HEK293 (cell line): ENCODE results near the gene PLA2G4B.

ENCODE experiments used
- CTCF ChIA-PET: fragments of 350-600 bp; formaldehyde crosslinking; extraction: SDS; loops from one replicate; lab custom pipeline; 2021; ENCODE audit warnings: antibody characterized with exemption; lab: Yijun Ruan, JAX
- POLR2A ChIA-PET: fragments of 300-600 bp; formaldehyde crosslinking; extraction: SDS; loops from one replicate; lab custom pipeline; 2020; ENCODE audit warnings: antibody characterized with exemption, inconsistent platforms; lab: Yijun Ruan, JAX
- H3K27ac ChIP-seq: fragments of 200-500 bp; sonication (Bioruptor generic); 2 replicates; pipeline ENCODE4 v1.5.1; 2014; ENCODE audit warnings: low read depth, low read length, control low read depth, inconsistent platforms; ENCODE audit errors: extremely low read depth
- H3K36me3 ChIP-seq, 2 experiments: fragments of 200-500 bp in 1 of 2; sonication (Bioruptor generic) in 1 of 2; 1 replicate in 1 of 2; 2 replicates in 1 of 2; pipeline ENCODE4 v1.5.1; 2014 to 2017; ENCODE audit warnings: inconsistent platforms in 2 of 2, low read length in 2 of 2; ENCODE audit not compliant: control insufficient read depth in 2 of 2, insufficient read depth in 1 of 2
- H3K4me1 ChIP-seq: fragments of 200-500 bp; sonication (Bioruptor generic); 2 replicates; pipeline ENCODE4 v1.5.1; 2014; ENCODE audit warnings: mild to moderate bottlenecking, low read length, inconsistent platforms; ENCODE audit not compliant: control insufficient read depth, insufficient read depth
- H3K4me3 ChIP-seq: 2 replicates; pipeline ENCODE4 v1.5.1; 2011; ENCODE audit warnings: low read depth, mild to moderate bottlenecking, control low read depth, low read length, moderate library complexity
- H3K9me3 ChIP-seq: fragments of 200-500 bp; sonication (Bioruptor generic); 2 replicates; pipeline ENCODE4 v1.5.1; 2014; ENCODE audit warnings: low read depth, low read length, inconsistent platforms; ENCODE audit not compliant: control insufficient read depth, insufficient read depth
- OVOL3 ChIP-seq: fragments of 450-650 bp; formaldehyde crosslinking; IDR thresholded peaks from 2 replicates; pipeline ENCODE4 v1.5.1; 2016; ENCODE audit warnings: missing biosample characterization, missing genetic modification characterization
- ZNF19 ChIP-seq: fragments of 450-650 bp; formaldehyde crosslinking; IDR thresholded peaks from 2 replicates; pipeline ENCODE4; 2016; ENCODE audit warnings: missing biosample characterization, missing genetic modification characterization, low read depth
- ZNF202 ChIP-seq: fragments of 450-650 bp; formaldehyde crosslinking; IDR thresholded peaks from 2 replicates; pipeline ENCODE4 v1.5.1; 2016; ENCODE audit warnings: missing biosample characterization, missing genetic modification characterization, borderline replicate concordance
- ZNF324 ChIP-seq: fragments of 450-650 bp; formaldehyde crosslinking; IDR thresholded peaks from 2 replicates; pipeline ENCODE4 v1.5.1; 2016; ENCODE audit warnings: missing biosample characterization, missing genetic modification characterization
- ZNF530 ChIP-seq: fragments of 450-650 bp; formaldehyde crosslinking; IDR thresholded peaks from 2 replicates; pipeline ENCODE4 v1.5.1; 2016; ENCODE audit warnings: low read depth, missing biosample characterization, missing genetic modification characterization
- ZNF561 ChIP-seq: fragments of 450-650 bp; IDR thresholded peaks from 2 replicates; pipeline ENCODE4 v1.5.1; 2018; ENCODE audit warnings: missing biosample characterization, missing genetic modification characterization, borderline replicate concordance
- ZNF596 ChIP-seq: fragments of 450-650 bp; IDR thresholded peaks from 2 replicates; pipeline ENCODE4 v1.5.0; 2018; ENCODE audit warnings: missing biosample characterization, mild to moderate bottlenecking, missing genetic modification characterization, moderate library complexity
- ZNF621 ChIP-seq: fragments of 450-650 bp; formaldehyde crosslinking; IDR thresholded peaks from 2 replicates; pipeline ENCODE4 v1.5.1; 2017; ENCODE audit warnings: missing biosample characterization, missing genetic modification characterization
- ZNF624 ChIP-seq: fragments of 450-650 bp; formaldehyde crosslinking; IDR thresholded peaks from 2 replicates; pipeline ENCODE4 v1.5.1; 2017; ENCODE audit warnings: missing biosample characterization, missing genetic modification characterization
- ZNF701 ChIP-seq: fragments of 450-650 bp; formaldehyde crosslinking; IDR thresholded peaks from 2 replicates; pipeline ENCODE4 v1.5.1; 2016; ENCODE audit warnings: missing biosample characterization, missing genetic modification characterization
- ZNF707 ChIP-seq: fragments of 450-650 bp; formaldehyde crosslinking; IDR thresholded peaks from 2 replicates; pipeline ENCODE4 v1.5.1; 2016; ENCODE audit warnings: missing biosample characterization, missing genetic modification characterization
- ZNF747 ChIP-seq: fragments of 450-650 bp; formaldehyde crosslinking; IDR thresholded peaks from 2 replicates; pipeline ENCODE4 v1.5.1; 2016; ENCODE audit warnings: missing biosample characterization, missing genetic modification characterization
- ZNF776 ChIP-seq: fragments of 450-650 bp; formaldehyde crosslinking; IDR thresholded peaks from 2 replicates; pipeline ENCODE4 v1.5.0; 2017; ENCODE audit warnings: missing biosample characterization, missing genetic modification characterization, borderline replicate concordance
- TF ChIP-seq, protein P1 (sequence below): fragments of 450-650 bp; formaldehyde crosslinking; IDR thresholded peaks from 2 replicates; pipeline ENCODE4 v1.5.1; 2016; ENCODE audit warnings: missing biosample characterization, missing genetic modification characterization
- TF ChIP-seq, protein P2 (sequence below): fragments of 450-650 bp; formaldehyde crosslinking; IDR thresholded peaks from 2 replicates; pipeline ENCODE4 v1.5.1; 2017; ENCODE audit warnings: missing biosample characterization, missing genetic modification characterization
- TF ChIP-seq, protein P3 (sequence below): fragments of 450-650 bp; formaldehyde crosslinking; IDR thresholded peaks from 2 replicates; pipeline ENCODE4 v1.5.1; 2016; ENCODE audit warnings: missing biosample characterization, missing genetic modification characterization
- TF ChIP-seq, protein P4 (sequence below): fragments of 450-650 bp; formaldehyde crosslinking; IDR thresholded peaks from 2 replicates; pipeline ENCODE4 v1.5.1; 2016; ENCODE audit warnings: missing biosample characterization, missing genetic modification characterization

PLA2G4B gene

DNA sequence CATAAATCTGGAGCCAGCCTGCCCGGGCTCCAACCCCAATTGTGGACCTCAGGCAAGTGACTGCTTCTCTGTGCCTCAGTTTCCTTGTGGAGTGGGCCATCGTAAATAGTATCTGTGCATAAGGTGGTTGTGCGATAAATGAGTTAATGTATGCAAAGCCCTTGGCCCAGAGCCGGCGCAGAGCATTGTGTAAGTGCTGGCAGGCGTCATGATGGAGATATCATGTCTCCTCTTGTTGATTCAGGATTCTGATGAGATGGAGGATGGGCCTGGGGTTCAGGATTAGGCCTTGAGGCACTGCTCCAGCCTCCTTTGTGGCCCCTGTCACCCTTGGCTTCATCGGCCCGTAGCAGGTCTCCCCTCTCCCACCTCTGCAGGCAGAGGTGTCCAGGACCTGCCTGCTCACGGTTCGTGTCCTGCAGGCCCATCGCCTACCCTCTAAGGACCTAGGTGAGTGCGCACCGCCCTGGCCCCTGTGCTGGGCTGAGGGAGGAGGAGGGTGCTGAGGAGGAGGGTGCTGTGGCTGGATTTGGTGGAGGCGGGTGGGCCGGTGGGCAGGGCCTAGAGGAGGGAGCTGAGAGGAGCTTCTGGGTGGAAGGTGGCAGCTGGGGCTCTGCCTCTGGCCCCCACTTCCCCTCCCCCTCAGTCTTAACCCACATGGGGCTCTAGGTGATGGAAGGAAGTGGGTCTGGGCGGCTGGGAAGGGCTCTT lies 1.3 kb downstream of the PLA2G4B start (continued):
- TF ChIP-seq, protein P1, sequence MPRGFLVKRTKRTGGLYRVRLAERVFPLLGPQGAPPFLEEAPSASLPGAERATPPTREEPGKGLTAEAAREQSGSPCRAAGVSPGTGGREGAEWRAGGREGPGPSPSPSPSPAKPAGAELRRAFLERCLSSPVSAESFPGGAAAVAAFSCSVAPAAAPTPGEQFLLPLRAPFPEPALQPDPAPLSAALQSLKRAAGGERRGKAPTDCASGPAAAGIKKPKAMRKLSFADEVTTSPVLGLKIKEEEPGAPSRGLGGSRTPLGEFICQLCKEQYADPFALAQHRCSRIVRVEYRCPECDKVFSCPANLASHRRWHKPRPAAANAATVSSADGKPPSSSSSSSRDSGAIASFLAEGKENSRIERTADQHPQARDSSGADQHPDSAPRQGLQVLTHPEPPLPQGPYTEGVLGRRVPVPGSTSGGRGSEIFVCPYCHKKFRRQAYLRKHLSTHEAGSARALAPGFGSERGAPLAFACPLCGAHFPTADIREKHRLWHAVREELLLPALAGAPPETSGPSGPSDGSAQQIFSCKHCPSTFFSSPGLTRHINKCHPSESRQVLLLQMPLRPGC (tag by site-specific recombination): no peak
- TF ChIP-seq ZNF624 (tag by site-specific recombination) (no peak), ZNF561 (tag by site-specific recombination) (no peak)
- TF ChIP-seq, protein P2, sequence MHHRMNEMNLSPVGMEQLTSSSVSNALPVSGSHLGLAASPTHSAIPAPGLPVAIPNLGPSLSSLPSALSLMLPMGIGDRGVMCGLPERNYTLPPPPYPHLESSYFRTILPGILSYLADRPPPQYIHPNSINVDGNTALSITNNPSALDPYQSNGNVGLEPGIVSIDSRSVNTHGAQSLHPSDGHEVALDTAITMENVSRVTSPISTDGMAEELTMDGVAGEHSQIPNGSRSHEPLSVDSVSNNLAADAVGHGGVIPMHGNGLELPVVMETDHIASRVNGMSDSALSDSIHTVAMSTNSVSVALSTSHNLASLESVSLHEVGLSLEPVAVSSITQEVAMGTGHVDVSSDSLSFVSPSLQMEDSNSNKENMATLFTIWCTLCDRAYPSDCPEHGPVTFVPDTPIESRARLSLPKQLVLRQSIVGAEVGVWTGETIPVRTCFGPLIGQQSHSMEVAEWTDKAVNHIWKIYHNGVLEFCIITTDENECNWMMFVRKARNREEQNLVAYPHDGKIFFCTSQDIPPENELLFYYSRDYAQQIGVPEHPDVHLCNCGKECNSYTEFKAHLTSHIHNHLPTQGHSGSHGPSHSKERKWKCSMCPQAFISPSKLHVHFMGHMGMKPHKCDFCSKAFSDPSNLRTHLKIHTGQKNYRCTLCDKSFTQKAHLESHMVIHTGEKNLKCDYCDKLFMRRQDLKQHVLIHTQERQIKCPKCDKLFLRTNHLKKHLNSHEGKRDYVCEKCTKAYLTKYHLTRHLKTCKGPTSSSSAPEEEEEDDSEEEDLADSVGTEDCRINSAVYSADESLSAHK (tag by site-specific recombination): no peak

DNA sequence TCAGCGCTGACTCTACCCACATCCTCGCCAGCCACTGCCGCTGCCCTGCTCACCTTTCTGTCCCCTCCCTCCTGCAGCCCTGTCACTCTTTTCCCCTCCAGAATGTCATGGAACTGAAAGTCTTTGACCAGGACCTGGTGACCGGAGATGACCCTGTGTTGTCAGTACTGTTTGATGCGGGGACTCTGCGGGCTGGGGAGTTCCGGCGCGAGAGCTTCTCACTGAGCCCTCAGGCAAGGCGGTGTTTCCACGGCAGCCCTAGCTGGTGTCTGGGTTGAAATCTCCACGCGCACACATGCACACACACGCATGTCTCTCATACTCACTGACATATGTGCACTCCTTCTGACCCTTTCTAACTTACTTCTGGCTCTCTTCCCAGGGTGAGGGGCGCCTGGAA lies 2.0 kb downstream of the PLA2G4B start:
- POLR2A ChIA-PET: no interaction called here
- H3K4me3 ChIP-seq: no peak overlapping the region
- no peaks in the 10 kb centered on the region for H3K9me3 ChIP-seq
- no peak for TF ChIP-seq ZNF596 (tag by site-specific recombination)
- TF ChIP-seq ZNF530 (tag by site-specific recombination): no peak
- H3K36me3 ChIP-seq: no peaks in the 10 kb centered on the region
- CTCF ChIA-PET: no interaction called here
- no peak overlapping the region for H3K27ac ChIP-seq
- H3K4me1 ChIP-seq: no peaks in the 10 kb centered on the region

DNA sequence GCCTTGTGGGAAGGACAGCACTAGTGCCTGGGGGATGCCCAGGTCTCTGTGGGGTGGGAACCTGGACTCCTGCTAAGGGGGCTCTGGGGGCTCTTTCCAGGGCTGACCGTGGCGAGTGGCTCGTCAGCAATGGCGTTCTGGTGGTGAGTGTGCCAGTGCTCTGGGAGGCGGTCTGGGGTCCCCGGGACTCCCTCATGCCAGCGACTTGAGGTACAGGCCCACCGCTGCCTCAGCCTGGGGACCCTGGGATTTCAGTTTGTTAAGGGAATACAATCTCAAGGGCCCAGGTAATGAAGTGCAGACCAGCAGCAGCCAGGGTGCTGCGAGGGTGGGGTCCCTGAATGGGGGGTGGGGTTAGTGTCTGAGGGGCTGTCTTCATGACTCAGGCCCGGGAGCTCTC lies 2.5 kb downstream of the PLA2G4B start:
- POLR2A ChIA-PET: no interaction called here
- H3K36me3 ChIP-seq: no peaks in the 10 kb centered on the region

More for the DNA sequence above, 2.5 kb downstream of the PLA2G4B start:
- CTCF ChIA-PET: no interaction called here
- Histone ChIP-seq H3K4me3 (no peak overlapping the region), H3K4me1 (no peaks in the 10 kb centered on the region), H3K9me3 (no peaks in the 10 kb centered on the region), H3K27ac (no peak overlapping the region)
- TF ChIP-seq, protein P3, sequence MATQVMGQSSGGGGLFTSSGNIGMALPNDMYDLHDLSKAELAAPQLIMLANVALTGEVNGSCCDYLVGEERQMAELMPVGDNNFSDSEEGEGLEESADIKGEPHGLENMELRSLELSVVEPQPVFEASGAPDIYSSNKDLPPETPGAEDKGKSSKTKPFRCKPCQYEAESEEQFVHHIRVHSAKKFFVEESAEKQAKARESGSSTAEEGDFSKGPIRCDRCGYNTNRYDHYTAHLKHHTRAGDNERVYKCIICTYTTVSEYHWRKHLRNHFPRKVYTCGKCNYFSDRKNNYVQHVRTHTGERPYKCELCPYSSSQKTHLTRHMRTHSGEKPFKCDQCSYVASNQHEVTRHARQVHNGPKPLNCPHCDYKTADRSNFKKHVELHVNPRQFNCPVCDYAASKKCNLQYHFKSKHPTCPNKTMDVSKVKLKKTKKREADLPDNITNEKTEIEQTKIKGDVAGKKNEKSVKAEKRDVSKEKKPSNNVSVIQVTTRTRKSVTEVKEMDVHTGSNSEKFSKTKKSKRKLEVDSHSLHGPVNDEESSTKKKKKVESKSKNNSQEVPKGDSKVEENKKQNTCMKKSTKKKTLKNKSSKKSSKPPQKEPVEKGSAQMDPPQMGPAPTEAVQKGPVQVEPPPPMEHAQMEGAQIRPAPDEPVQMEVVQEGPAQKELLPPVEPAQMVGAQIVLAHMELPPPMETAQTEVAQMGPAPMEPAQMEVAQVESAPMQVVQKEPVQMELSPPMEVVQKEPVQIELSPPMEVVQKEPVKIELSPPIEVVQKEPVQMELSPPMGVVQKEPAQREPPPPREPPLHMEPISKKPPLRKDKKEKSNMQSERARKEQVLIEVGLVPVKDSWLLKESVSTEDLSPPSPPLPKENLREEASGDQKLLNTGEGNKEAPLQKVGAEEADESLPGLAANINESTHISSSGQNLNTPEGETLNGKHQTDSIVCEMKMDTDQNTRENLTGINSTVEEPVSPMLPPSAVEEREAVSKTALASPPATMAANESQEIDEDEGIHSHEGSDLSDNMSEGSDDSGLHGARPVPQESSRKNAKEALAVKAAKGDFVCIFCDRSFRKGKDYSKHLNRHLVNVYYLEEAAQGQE (tag by site-specific recombination): no peak
- no peak for TF ChIP-seq ZNF707
- no peak for TF ChIP-seq ZNF747
- TF ChIP-seq, protein P4, sequence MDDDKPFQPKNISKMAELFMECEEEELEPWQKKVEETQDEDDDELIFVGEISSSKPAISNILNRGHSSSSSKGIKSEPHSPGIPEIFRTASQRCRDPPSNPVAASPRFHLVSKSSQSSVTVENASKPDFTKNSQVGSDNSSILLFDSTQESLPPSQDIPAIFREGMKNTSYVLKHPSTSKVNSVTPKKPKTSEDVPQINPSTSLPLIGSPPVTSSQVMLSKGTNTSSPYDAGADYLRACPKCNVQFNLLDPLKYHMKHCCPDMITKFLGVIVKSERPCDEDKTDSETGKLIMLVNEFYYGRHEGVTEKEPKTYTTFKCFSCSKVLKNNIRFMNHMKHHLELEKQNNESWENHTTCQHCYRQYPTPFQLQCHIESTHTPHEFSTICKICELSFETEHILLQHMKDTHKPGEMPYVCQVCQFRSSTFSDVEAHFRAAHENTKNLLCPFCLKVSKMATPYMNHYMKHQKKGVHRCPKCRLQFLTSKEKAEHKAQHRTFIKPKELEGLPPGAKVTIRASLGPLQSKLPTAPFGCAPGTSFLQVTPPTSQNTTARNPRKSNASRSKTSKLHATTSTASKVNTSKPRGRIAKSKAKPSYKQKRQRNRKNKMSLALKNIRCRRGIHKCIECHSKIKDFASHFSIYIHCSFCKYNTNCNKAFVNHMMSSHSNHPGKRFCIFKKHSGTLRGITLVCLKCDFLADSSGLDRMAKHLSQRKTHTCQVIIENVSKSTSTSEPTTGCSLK (tag by site-specific recombination): no peak
- TF ChIP-seq ZNF19: no peak
- TF ChIP-seq ZNF324 (tag by site-specific recombination): no peak
- no peak for TF ChIP-seq ZNF701 (tag by site-specific recombination)
- no peak for TF ChIP-seq ZNF202 (tag by site-specific recombination)
- TF ChIP-seq ZNF776 (tag by site-specific recombination): no peak
- TF ChIP-seq OVOL3 (tag by site-specific recombination): no peak
- TF ChIP-seq, protein P1 (tag by site-specific recombination): no peak
- TF ChIP-seq ZNF621 (tag by site-specific recombination): no peak
